ACC112 (cell line): ENCODE data around the gene PRICKLE1.

Source experiments
- H2AFZ ChIP-seq: fragments of 200-600 bp; sonication (generic); one replicate; pipeline ENCODE4 v1.6.0; 2017; ENCODE audit warnings: antibody characterized with exemption, low read length; ENCODE audit not compliant: unreplicated experiment
- H3K27ac ChIP-seq: fragments of 200-600 bp; sonication (generic); 2 replicates; pipeline ENCODE4 v1.5.1; 2014; ENCODE audit warnings: low read depth, mild to moderate bottlenecking, antibody characterized with exemption, low read length, moderate library complexity
- H3K27me3 ChIP-seq: fragments of 200-600 bp; sonication (generic); 2 replicates; pipeline ENCODE4 v1.6.1; 2014; ENCODE audit warnings: mild to moderate bottlenecking, antibody characterized with exemption, low read length, moderate library complexity, mixed read lengths; ENCODE audit not compliant: insufficient read depth
- H3K36me3 ChIP-seq: fragments of 200-600 bp; sonication (generic); 2 replicates; pipeline ENCODE4 v1.6.1; 2016; ENCODE audit warnings: mild to moderate bottlenecking, antibody characterized with exemption, low read length, moderate library complexity, mixed read lengths; ENCODE audit not compliant: insufficient read depth
- H3K4me1 ChIP-seq: fragments of 200-600 bp; sonication (generic); one replicate; pipeline ENCODE4 v1.6.1; 2016; ENCODE audit warnings: low read length, mixed read lengths; ENCODE audit not compliant: insufficient read depth, unreplicated experiment, control insufficient read depth
- H3K4me3 ChIP-seq: fragments of 200-600 bp; sonication (generic); 2 replicates; pipeline ENCODE4 v1.5.1; 2014; ENCODE audit warnings: mild to moderate bottlenecking, low read depth, low read length
- H3K79me2 ChIP-seq: fragments of 200-600 bp; sonication (generic); one replicate; pipeline ENCODE4 v1.6.0; 2016; ENCODE audit warnings: low read length; ENCODE audit not compliant: control insufficient read depth, unreplicated experiment, insufficient read depth

Gene PRICKLE1

DNA sequence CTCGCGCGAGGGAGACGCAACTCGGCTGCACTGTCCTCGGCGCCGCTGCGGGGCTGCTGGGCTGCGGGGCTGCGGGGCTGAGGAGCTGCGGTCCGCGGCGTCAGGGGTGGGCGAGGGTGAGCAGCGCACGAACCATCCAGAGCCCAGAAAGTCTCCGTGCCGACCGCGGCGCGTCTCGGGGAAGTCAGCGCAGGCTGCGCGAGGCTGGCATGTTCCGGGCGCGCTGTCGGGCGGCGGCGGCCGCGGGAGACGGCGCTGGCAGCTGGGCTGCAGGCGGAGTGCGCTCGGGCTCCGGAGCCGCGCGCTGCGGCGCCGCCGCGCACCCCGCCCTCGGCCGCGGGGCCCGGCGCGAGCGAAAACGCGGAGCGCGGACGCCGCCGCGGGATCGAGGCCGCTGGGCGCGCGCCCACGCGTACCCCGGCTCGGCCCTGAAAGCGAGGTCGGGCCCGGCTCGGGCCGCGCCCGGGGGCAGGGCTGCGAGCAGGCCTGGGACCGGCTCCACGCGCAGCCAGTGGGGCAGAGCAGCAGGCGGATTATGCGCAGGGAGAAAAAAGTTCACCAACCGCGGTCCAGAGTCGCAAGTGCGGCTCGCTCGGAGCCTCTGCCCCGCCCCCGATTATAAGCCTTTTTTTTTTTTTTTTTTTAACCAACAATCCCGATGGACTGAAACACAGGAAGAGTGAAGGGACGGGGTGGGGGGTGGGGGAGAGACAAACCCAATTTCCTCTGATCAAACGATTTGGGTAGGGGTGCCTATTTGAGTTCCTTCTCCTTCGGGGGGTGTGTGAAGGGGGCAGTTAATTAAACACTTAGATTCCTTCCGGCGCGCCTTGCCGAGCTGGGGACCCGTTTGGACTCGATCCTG is at the start of gene PRICKLE1:
Gene PRICKLE1 (minus strand): TSS at position 282 of the 865 bp plus-strand sequence. CDS start 117,230 bp downstream, outside the sequence.
- H3K27me3 ChIP-seq: peaks cover 53% of the 10 kb centered on the region
- H2AFZ ChIP-seq: peak within 1 kb of the TSS; percentile 87
- peaks cover 5% of the 10 kb centered on the region for H3K4me1 ChIP-seq
- no peaks in the 10 kb centered on the region for H3K36me3 ChIP-seq
- peak within 1 kb of the TSS; percentile 87 for H3K4me3 ChIP-seq
- H3K27ac ChIP-seq: no peak within 1 kb of the TSS
- no peaks in the 10 kb centered on the region for H3K79me2 ChIP-seq

DNA sequence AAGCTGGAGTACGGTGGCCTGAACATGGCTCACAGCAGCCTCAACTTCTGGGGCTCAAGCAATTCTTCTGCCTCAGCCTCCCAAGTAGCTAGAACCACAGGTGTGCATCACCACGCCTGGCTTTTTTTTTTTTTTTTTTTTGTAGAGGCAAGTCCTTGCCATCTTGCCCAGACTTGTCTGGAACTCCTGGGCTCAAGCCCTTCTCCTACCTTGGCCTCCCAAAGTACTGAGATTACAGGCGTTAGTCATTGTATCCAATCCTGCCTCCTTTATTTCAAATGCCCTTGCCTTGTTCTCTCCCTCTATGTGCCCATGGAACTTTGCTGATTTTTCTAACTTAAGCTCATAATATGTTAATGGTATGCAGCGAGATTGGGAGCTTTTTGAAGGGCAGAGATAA is 49.2 kb upstream of the PRICKLE1 start:
- Histone ChIP-seq H3K4me3 (no peak overlapping the region), H3K79me2 (no peaks in the 10 kb centered on the region), H3K4me1 (no peaks in the 10 kb centered on the region), H2AFZ (no peak overlapping the region), H3K27ac (no peak overlapping the region), H3K27me3 (no peaks in the 10 kb centered on the region), H3K36me3 (no peaks in the 10 kb centered on the region)

DNA sequence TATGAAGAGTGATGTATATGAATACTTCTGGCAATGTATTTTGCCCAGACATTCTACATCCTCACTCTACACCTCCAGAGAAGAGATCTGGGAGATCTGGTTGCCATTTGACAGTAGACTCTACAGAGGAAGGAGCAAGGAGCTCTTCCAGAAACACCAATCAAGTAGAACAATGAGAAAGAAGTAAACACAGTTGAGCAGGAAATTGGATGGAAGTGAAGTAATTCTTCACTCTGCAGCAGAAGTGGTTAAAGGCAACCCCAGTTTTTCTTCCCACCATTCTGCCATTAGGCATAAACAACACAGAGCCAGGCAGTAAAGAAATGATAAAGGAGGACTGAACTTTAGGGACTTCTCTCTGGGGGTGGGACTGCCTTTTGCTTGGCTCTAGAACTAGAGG is 48.5 kb upstream of the PRICKLE1 start:
- Histone ChIP-seq H3K36me3 (no peaks in the 10 kb centered on the region), H2AFZ (no peak overlapping the region), H3K27me3 (no peaks in the 10 kb centered on the region), H3K4me1 (no peaks in the 10 kb centered on the region), H3K4me3 (no peak overlapping the region), H3K27ac (no peak overlapping the region), H3K79me2 (no peaks in the 10 kb centered on the region)

DNA sequence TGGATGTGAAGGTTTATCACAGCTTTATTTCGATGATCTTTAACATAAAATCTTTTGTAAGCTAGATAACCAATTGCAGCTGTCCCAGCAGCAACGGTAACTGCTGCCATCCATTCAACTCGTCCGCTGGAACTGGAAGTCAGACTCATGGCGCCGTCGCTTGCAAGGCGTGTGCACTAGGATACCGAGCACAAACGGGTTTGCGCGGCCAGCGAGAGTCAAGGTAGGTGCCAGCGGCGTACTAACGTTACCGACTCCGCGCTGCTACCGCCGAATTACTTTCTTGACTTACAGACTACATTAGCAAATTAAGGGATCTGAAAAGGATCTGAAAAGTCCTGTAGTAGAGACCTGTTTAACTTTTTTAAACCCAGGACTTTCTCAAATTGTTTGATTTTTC is 47.4 kb upstream of the PRICKLE1 start:
- no peak overlapping the region for H3K27ac ChIP-seq
- H3K27me3 ChIP-seq: no peaks in the 10 kb centered on the region

DNA sequence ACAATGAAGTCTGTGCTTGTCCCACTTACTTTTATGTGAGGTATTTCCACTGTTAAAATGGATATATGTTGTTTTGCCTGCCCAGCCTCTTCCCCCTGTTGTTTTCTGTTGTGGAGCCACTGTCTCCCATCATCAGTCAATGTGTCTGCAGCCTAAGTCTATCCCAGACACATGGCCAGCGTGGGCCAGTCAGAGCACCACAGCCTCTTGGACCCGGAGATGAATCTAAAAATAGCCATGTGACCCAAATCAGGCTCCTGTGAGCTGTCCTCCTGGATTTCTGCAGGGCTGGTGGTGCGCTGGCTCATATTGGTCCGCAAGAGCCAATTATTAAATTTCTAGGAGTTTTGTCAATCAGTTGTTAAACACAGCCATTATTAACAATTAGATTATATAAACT is 44.0 kb upstream of the PRICKLE1 start:
- Histone ChIP-seq H3K79me2 (no peaks in the 10 kb centered on the region), H3K36me3 (no peaks in the 10 kb centered on the region), H3K27me3 (no peaks in the 10 kb centered on the region), H2AFZ (no peak overlapping the region), H3K4me3 (no peak overlapping the region), H3K4me1 (no peaks in the 10 kb centered on the region), H3K27ac (no peak overlapping the region)

More for the DNA sequence above, 47.4 kb upstream of the PRICKLE1 start:
- Histone ChIP-seq H3K4me3 (no peak overlapping the region), H3K4me1 (no peaks in the 10 kb centered on the region), H3K36me3 (no peaks in the 10 kb centered on the region), H3K79me2 (no peaks in the 10 kb centered on the region), H2AFZ (no peak overlapping the region)

DNA sequence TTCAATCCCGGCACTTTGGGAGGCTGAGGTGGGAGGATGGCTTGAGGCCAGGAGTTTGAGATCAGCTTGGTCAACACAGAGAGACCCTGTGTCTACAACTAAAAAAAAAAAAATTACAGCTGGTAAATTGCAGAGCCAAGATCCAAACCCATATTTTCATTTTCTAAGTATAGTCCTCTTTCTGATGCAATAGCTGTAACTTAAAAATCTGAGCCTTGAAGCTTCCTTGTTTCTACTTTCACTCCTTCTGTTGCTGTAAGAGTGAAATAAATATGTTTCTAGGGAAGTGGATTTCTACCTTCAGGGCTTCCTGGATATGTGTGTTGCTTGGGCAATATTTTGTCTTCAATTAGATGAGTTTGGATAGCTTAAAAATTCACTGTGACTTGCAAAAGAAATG is 42.0 kb upstream of the PRICKLE1 start:
- Histone ChIP-seq H3K79me2 (no peaks in the 10 kb centered on the region), H2AFZ (no peak overlapping the region)

DNA sequence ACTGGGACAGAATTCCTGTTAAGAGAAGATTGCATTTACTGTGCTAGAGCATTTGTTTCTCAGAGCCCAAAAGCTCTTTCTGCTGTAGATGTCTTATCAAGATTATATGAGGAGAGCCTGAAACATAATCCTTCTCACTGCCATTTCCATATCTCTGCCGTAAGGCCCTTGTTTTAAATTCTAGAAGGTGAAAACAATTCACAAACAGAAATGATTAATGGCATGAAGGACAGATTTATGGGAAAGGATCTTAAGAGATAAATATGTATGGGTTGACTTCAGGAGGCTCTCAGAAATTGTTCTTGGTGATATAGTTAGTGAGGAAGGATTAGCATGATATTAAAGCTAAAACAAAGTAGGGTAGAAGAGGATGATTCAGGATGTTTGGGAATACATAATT is 40.8 kb upstream of the PRICKLE1 start:
- Histone ChIP-seq H3K36me3 (no peaks in the 10 kb centered on the region), H2AFZ (no peak overlapping the region), H3K4me3 (no peak overlapping the region), H3K4me1 (no peaks in the 10 kb centered on the region), H3K27ac (no peak overlapping the region), H3K27me3 (no peaks in the 10 kb centered on the region), H3K79me2 (no peaks in the 10 kb centered on the region)

More for the DNA sequence above, 42.0 kb upstream of the PRICKLE1 start:
- H3K27me3 ChIP-seq: no peaks in the 10 kb centered on the region
- H3K36me3 ChIP-seq: no peaks in the 10 kb centered on the region
- H3K27ac ChIP-seq: no peak overlapping the region
- no peak overlapping the region for H3K4me3 ChIP-seq
- H3K4me1 ChIP-seq: no peaks in the 10 kb centered on the region

DNA sequence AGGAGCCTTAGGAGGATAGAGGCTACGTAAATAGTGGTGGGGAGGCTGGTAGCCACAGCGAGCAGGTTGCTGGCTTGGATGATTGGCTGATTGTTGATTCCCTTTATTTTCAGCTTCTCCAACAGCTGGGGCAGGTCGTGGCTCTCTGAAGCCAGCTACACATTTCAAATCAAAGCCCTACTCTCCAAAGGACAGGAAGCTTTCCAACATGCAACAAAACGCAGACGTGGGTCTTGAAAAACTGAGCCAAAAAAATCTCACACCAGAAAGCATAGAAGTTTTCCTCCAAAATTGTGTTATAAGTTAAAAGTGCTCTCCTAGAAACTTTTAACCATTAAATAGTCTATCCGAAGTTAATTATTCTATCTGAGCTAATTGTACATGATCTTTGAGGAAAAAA is 37.6 kb upstream of the PRICKLE1 start:
- H3K36me3 ChIP-seq: no peaks in the 10 kb centered on the region

DNA sequence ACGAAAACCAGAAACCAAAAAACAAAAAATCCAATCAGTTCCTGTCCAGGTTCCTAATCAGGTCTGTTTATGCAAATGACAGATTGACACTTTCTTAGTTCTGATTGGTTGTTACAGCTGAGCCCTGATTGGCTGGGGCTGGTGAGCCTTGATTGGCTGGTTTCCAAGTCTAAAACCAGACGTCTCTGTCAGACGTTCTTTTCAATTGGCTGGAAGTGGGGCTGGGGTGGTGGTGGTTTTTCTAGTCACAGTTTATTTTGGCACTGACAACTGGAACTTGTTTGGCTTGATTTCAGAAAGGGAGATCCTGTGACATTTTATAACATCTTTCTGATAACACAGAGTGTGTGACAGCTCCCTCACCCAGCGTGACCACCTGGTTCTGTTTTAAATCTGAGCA is 36.1 kb upstream of the PRICKLE1 start:
- Histone ChIP-seq H3K36me3 (no peaks in the 10 kb centered on the region), H3K4me3 (no peak overlapping the region), H2AFZ (no peak overlapping the region), H3K27me3 (peaks cover 4% of the 10 kb centered on the region; the same call in 1 of the 2 replicates), H3K4me1 (no peaks in the 10 kb centered on the region), H3K27ac (no peak overlapping the region), H3K79me2 (no peaks in the 10 kb centered on the region)

More for the DNA sequence above, 37.6 kb upstream of the PRICKLE1 start:
- no peak overlapping the region for H2AFZ ChIP-seq
- no peaks in the 10 kb centered on the region for H3K79me2 ChIP-seq
- H3K4me1 ChIP-seq: no peaks in the 10 kb centered on the region
- H3K27me3 ChIP-seq: peaks cover 4% of the 10 kb centered on the region; the same call in 1 of the 2 replicates
- no peak overlapping the region for H3K27ac ChIP-seq
- H3K4me3 ChIP-seq: no peak overlapping the region

DNA sequence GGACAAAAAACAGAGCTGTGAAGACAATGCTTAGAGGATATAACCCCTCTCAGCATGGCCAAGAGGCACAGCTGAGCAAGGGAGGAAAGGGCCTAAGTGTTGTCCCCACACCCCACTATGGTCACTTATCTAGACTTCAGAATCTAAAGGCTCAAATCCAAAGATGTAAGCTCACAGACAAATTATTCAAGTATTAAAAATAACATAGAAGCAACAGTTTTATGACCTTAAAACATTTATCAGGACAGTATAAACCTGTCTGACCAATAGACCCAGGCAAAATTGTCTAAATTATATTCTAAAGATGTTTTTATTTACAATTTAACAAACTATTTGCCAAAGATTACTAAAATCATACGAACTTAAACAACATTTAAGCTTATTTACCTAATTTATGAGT is 28.1 kb upstream of the PRICKLE1 start:
- no peaks in the 10 kb centered on the region for H3K79me2 ChIP-seq
- no peaks in the 10 kb centered on the region for H3K27me3 ChIP-seq
- no peak overlapping the region for H2AFZ ChIP-seq
- H3K27ac ChIP-seq: no peak overlapping the region
- no peak overlapping the region for H3K4me3 ChIP-seq
- H3K4me1 ChIP-seq: no peaks in the 10 kb centered on the region
- H3K36me3 ChIP-seq: no peaks in the 10 kb centered on the region

DNA sequence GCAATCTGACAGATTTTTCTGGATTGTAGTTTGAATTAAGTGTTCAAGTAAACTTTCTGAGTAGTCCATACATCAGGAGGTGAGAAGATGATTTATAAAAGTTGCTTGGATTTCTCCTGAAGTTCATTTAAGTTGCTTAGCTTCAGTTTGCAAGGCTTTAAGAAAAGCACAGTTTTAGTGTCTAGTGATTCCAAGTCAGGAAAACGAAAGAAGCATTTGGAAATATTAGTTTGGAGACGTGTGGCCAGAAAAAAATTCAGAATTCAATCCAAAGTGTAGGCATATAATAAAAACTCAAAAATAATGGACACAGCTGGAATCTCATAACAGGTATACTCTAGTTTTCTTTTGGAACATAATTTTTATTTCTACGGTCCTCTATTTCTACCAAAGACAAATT is 25.5 kb upstream of the PRICKLE1 start:
- no peaks in the 10 kb centered on the region for H3K4me1 ChIP-seq
- no peaks in the 10 kb centered on the region for H3K79me2 ChIP-seq
- no peaks in the 10 kb centered on the region for H3K36me3 ChIP-seq
- no peak overlapping the region for H3K27ac ChIP-seq
- no peak overlapping the region for H3K4me3 ChIP-seq
- H3K27me3 ChIP-seq: no peaks in the 10 kb centered on the region
- no peak overlapping the region for H2AFZ ChIP-seq
